ENCODE data around the gene TNRC6C.
A peak's percentile ranks its signal among the peaks of the same experiment; 100 is the strongest.

Gene TNRC6C, protein sequence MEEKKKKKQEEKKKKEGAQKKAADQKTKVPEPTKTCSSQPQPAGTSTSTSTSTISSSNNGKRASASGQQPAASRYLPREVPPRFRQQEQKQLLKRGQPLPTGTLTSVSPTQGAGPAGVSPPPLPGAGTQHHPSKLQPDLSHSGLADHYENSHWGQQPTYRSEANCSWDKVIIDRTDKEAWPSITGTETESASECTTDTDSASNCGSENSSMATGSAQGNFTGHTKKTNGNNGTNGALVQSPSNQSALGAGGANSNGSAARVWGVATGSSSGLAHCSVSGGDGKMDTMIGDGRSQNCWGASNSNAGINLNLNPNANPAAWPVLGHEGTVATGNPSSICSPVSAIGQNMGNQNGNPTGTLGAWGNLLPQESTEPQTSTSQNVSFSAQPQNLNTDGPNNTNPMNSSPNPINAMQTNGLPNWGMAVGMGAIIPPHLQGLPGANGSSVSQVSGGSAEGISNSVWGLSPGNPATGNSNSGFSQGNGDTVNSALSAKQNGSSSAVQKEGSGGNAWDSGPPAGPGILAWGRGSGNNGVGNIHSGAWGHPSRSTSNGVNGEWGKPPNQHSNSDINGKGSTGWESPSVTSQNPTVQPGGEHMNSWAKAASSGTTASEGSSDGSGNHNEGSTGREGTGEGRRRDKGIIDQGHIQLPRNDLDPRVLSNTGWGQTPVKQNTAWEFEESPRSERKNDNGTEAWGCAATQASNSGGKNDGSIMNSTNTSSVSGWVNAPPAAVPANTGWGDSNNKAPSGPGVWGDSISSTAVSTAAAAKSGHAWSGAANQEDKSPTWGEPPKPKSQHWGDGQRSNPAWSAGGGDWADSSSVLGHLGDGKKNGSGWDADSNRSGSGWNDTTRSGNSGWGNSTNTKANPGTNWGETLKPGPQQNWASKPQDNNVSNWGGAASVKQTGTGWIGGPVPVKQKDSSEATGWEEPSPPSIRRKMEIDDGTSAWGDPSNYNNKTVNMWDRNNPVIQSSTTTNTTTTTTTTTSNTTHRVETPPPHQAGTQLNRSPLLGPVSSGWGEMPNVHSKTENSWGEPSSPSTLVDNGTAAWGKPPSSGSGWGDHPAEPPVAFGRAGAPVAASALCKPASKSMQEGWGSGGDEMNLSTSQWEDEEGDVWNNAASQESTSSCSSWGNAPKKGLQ (N-terminal part only)

DNA sequence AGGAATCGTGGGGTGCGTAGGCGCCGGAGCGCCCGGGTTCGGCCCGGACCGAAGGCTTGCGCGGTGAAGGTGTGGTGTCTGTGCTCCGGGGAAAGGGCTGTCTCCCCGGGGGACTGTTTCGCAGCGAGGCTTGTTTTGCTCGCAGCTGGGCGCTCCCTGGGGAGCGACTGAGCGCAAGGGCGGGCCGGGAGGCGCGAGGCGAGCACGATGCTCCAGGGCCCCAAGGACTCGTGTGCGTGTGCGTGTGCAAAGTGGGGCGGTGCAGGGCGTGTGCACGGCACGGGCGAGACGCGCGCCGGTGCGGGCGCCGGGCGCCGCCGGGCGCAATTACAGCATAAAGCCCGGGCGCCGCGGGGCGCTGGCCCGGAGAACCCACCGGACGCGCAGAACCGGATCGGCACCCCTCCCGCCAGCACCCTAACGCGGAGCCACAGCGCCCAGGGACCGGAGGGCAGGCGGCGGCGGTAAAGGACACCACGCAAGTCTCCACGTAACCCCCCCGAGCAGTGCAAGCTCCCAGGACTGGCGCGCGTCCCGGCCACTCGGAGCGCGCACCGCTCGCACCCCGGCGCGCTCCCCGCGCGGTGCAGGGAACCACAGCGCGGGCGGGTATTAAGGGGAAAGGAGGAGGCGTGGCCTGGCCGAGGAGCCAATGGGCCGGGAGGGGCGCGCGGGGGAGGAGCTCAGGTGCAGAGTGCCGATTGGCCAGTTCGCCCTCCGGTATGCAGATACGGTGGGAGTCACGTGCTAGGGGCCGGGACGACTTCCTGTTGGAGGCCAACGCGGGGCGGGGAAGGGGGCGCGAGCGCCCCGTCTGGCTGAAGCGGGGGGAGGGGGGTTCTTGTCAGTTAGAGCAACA lies at the start of gene TNRC6C:
TNRC6C (plus strand) TSS at position 847 of the 859 bp plus-strand sequence. CDS start 45,504 bp downstream, outside the sequence.
- DNase-seq = peak; percentile 99

DNA sequence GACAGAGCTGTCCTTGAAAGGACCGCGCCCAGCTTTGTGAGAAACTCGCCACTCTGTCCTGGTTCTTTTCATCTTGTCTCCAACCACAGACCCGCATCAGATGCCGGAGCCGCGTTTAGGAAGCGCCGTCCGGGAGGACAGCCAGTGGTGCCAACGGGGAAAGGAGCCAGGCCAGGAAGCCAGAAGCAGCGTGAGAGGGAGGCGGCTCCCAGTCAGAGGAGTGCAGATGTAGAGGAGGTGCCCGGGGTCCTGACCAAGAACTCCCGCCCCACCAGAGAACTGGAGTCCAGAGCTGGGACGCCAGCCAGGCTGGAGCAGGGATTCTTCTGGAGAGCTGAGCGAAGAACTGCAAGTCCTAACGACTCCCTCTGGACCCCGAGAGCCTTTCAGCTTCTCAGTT lies 49.3 kb upstream of the TNRC6C start:
- no peak for DNase-seq

DNA sequence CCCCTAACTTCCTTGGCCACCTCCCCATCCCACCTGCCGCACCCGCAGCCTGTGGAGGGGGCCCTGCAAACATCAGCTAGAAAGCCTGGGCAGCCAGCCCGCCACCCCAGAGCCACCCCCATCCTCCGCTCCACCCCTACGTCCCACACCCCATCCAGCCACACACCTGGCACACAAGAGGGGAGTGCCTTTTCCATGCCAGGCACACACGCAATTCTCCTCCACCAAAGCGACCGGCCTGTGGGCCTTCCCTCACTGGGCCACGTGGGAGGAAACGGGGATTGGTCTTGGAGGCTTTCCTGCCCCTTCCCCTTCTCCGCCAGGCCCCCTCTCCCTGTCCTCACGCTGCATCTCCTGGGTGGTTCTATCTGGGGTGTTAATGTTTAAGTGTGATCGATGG lies 48.7 kb upstream of the TNRC6C start:
- DNase-seq = no peak

DNA sequence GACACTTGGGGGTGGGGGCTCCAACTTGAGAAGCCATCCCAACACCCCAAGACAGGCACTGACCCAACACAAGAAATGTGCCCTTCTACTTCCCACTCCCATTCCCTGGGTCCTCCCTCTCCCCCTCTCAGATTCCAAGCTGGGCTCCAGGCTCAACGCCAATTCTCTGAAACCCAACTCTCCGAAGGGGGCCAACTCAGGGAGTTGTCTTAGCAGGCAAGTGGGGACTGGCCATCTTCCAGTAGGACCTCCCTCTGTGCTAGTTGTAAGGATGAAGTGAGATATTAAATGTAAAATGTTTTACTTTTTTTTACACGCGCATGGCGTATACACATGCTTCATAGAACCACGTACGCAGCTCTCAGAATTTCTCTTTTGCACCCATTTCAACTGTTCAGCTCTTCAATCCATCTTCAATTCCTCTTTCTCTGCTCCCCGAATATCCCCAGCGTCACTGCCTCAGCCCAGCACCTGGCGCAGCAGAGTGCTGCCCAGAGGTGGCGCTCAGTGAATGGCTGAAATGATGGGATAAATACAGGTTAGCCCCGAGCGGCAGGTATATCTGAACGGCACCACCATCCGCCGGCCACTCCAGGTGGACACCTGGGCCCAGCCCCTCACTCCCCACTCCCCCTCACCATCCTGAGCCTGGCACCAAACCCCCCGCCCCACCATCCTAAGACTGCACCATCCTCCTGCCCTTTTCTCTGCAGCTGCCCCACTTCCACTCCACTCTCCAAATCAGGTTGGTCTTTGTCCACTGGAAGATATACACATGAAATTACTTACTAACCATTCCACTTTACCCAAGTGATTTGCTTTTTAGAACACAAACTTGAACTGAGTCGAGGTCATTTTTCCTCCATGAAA lies 43.9 kb upstream of the TNRC6C start:
- DNase-seq = no peak

DNA sequence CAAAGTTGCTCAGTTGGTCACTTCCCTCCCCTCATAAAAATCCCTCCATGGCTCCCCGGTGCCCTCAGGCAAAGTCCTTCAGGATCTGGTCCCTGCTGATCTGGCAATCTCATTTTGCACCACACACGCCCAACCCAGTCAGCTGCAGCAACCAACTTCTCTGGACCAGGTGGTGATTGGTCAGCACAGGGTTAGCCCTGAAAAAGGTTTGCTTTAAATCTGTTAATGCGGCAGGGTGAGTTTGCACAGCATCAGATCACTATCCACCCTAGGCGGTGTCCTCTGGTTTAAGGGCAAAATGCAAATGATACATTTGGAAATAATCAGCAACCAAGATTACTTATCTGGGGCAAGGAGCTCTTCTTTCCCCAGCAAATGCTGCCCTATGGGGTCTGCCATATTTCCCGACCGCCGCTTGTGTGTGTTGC lies 42.9 kb upstream of the TNRC6C start:
- DNase-seq = no peak

DNA sequence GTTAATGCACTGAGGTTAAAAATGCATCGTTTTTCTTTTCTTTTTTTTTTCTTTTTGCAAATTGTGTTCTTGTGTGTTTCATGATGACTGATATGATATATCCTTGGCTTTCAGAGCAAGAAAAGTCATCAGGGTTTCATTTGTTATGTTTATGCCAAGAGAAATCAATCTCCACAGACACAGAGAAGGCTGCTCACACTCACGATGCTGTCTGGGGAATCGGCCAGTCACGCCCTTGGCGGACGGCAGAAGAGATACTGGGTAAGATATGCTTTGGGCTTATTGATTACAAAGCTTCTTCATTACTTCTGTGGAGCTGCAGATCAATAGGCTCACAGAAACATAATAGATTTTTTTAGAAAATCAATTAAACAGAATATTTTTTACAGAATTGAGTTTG lies 42.2 kb upstream of the TNRC6C start:
- DNase-seq = no peak

DNA sequence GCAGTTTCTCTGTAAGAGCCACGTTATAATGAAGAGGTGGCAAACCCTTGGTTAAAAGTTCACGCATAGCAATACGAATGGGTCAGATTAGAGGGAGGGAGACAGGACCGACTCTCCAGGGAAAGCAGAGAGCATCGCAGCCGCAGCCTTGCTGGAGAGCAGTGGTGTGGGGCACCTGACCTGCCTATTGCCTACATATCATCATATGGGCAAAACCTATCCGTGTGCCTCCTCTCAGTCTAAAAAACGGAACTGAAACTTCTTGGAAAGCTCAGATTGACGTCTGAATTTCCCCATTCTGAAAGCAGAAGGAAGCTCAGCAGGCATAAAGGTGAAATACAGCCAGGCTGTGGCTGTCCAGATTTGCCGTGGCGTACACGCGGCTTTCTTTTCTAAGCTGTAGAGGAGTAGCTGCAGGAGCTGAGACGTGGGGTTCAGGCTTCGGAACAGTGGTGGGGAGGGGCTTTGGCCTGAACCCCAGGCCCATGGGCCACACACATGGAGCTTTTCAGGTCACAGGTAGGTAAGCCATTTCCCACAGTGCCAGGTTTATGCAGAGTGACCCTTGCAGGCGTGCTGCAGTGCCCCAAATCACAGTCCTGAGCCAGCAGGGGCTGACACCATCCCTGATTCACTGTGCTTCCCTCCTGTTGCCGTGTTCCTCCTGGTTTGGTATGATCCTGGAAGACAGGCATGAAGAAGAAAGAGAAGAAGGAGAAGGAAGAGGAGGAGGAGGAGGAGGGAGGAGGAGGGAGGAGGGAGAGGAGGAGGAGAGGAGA lies 41.6 kb upstream of the TNRC6C start:
- DNase-seq = no peak

DNA sequence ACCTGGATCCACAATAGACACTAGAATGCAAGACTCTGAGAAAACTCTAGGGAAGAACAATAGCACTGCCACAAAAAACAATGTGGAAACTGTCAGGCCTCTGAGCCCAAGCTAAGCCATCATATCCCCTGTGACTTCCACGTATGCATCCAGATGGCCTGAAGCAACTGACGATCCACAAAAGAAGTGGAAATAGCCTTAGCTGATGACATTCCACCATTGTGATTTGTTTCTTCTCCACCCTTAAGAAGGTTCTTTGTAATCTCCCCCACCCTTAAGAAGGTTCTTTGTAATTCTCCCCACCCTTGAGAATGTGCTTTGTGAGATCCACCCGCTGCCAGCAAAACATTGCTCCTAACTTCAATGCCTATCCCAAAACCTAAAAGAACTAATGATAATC lies 39.2 kb upstream of the TNRC6C start:
- no peak for DNase-seq

DNA sequence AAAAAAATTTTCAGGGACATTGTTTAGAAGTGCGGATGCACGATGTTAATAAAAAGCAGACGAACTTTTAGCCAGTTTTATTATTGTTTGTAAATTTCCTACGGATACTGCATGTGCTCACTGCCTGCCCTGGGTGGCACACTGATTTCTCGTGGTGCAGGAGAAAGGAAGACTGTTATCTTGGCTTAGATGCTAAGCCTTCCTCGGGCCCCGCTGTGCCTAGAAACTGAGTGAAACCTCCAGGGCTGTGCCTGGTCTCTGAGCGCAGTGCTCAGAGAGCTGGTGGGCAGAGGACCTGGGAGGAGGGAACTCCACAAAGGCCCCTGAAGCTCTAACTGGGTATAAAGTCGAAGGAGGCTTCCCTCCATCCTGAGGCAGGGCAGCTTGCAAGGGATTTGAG lies 35.4 kb upstream of the TNRC6C start:
- no peak for DNase-seq

DNA sequence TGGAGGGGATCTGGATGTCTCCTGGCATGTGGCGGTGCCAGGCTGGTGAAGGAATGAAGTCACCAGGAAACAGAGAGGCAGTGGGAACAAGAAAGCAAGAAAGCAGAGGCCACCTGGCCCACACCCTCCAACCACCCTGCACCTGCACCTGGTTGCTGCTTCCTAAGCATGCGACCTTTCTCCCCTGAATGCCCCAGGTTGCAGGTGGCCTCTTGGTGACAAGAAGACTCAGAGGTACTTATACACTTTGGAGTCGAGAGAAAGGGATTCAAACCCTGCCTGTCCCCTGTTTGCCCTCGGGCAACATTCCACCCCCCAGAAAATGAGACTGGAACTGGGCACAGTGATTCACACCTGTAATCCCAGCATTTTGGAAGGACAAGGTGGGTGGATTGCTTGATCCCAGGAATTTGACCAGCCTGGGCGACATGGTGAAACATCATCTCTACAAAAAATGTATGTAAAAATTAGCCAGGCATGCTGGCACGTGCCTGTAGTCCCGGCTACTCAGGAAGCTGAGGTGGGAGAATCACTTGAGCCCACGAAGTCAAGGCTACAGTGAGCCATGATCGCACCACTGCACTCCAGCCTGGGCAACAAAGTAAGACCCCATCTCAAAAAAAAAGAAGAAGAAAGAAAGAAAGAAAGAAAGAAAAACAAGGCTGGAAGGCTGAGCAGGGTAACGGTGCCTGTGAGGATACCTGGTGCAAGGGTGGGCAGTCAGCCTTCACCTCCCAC lies 34.6 kb upstream of the TNRC6C start:
- DNase-seq = no peak

DNA sequence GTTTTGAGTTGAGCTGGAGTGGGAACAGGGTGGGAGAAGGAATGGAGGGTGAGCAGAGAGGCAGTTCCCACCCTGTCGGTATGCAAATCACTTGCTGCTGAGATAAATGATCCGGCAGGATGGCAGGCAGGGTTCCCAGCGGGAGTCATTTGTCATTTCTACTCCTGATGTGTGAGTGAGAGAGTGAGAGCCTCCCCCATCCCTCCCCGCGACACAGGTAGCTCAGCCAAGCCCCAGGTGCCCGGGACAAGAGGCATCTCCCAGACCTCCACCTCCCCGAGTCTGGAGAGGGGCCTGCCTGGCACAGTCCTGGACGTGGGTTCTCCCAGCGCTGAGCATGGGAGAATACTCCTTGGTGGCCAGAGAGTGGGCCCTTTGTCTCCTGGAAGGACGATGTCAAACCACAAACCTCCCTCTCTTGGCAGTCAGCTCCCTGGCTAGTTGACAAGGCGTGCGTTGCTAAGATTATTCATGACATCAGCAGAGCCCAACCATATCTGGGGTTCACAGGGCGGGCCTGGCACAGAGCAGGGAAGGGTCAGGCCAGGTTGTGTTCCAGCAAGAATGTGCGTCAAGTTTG lies 33.7 kb upstream of the TNRC6C start:
- no peak for DNase-seq

DNA sequence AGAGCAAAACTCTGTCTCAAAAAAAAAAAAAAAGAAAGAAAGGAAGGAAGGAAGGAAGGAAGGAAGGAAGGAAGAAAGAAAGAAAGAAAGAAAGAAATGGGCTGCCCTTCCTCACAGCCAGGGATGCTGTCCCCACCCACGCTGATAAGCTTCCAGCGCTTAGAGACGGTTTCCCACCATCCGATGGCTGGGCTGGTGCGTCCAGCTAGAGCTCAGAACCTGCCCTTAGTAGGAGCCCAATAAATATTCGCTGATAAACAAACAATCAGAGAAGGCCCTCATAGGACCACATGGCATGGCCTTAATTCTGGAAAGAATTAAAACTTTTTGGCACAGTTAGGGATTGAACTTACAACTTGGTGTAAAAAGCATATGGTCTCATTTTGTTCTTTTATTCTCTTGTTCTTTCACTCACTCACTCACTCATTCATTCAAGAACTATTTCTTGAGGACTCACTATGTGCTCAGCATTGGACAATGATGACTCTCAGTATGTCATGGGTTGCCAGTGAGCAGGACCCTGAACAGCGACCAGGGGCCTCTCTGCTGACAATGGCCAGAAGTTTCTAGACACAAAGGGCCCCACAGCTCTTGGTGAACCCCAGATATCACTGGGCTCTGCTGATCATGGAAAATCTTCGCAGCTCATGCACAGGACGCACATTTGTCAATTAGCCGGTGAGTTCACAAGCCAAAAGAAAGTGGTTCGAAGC lies 32.5 kb upstream of the TNRC6C start:
- DNase-seq = no peak

DNA sequence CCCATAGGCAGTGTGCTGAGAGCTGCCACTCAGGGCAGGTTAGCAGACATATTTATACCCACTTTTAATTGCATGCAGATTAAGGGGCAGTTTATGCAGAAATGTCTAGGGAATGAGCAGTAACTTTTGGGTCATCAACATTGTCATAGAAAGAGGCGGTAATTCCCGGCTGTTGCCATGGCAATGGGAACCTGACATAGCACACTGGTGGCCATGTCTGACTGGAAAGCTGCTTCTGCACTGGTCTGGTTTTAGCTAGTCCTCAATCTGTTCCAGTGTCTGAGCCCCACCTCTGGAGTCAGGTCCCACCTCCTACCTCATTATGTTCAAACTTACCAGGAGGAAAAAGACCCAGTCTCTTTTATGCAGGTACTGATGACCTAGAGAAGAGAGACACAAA lies 31.5 kb upstream of the TNRC6C start:
- no peak for DNase-seq

DNA sequence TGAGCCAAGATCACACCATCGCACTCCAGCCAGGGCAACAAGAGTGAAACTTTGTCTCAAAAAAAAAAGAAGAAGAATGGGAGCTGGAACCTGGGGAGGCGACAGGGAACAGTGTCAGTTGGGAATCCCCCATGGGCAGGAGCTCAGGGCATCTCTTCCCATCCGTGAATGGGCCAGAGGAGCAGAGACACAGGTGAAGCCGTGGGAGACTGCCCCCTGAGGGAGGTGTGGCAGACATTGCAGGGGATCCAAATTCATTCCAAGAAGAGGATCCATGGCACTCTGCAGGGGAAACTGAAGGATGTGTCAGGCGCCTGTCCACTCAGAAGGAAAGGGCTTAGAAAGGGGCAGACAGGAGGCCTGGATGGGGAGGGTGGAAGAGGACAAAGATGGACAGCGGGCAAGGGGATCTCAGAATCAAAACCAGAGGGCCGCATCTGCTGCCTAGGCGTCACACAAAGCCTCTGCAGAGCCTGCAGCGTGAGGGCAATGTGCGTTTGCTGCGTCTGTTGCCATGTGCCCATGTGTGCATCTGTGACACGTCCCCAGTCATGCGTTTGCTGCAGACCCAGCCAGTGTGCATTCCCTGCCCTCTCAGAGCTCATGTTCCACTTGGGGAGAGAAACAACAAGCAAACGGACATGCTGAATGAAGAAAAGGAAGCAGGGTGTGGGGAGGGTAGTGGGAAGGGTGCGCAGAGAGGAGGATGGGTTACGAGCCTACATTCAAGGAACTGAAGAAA lies 30.6 kb upstream of the TNRC6C start:
- DNase-seq = no peak

DNA sequence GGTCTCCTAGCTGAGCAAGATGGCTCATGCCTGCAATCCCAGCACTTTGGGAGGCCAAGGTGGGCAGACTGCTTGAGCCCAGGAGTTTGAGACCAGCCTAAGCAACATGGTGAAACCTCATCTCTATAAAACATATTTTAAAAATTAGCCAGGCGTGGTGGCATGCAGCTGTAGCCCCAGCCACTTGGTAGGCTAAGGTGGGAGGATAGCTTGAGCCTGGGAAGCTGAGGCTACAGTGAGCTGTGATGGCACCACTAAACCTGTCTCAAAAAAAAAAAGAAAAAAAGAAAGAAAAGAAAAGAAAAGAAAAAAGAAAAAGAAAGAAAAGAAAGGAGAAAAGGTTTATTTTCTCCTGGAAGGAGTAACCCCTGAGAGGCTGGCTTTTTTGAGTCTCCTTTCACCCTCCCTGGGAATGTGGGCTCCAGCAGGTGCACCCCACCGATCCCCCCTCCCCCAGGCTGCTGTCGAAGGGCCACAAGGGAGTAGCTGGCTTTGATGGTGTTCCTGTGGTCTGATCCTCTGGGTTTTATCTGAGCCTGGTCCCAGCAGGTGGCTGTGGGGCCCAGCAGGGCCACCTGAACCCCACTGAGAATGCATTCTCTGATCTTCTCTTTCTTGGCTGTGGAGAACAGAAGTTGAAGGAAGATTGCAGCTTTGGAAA lies 29.9 kb upstream of the TNRC6C start:
- DNase-seq = no peak

DNA sequence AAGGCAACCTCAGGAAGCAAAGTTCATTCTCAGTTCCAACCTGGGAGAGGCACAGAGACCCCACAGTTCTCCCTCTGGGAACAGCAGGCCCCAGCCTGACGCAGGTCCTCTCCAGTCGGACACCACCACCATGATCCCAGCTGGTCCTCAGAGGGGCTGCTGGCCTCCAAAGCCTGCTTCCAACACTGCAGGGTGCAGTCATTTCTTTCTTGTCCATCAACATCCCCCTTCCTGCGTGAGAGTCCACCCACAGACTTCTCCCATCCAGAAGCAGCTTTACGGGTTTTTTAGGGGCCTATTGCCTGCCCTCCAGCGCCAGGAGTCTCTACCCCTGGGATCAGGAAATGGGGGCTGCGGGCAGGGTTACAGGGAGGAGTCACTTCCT lies 29.3 kb upstream of the TNRC6C start:
- no peak for DNase-seq

DNA sequence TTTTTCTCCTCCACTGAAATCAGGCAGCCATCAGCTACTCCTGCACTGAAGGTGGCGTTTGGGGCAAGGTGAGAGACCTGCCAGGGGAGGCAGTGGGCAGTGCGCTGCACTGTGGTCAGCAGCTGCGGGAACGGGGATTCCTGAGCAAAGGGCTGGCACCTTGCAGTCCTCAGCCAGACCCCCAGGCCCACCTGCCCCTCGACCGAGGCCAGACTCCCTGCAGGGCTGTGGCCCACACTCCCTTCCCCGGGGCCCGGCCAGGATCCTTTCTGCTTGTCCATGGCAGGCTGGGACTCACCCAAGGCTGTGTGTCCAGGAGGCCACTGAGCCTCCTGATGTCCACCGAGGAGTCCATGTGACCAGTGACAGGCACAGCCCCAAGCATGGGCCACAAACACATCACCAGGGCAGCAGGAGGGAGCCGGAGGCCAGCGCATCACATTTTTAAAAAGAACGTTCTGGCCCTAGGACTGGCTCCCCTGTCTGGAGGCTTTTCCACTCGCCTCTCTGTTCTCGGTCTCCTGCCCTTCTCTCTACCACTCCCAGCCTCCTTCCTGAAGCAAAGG lies 28.5 kb upstream of the TNRC6C start:
- DNase-seq = no peak

Data from EL (cell line).